Small intestine (tissue), 7 donors: Measurements from ENCODE around the gene CCSER1. TPM values are rescaled to one million over a fixed set of nuclear protein-coding genes. Genes with fewer than 3 reads are reported as not detected.
A peak's percentile ranks its signal among the peaks of the same experiment; 100 is the strongest.

Experiments used
- DNase-seq, 2 donors: peaks; one replicate each; pipeline versions ENCODE4 v3.0.0 to v3.0.0-alpha.2; 2013
- FAIRE-seq: peaks from 2 replicates; lab custom pipeline; 2012; peaks lifted over from hg19 to GRCh38; lab: Jason Lieb, UNC
- H3K27ac ChIP-seq, 3 donors: one replicate each; pipeline ENCODE4 v1.5.1; 2013; ENCODE audit warnings: low read length in 2 of 3, mild to moderate bottlenecking in 2 of 3, control low read depth in 1 of 3, inconsistent platforms in 1 of 3, low read depth in 1 of 3, moderate library complexity in 1 of 3
- H3K27me3 ChIP-seq, 3 donors: one replicate each; pipeline ENCODE4 v1.6.1; 2013; ENCODE audit warnings: low read length in 3 of 3, inconsistent platforms in 1 of 3; ENCODE audit not compliant: control insufficient read depth in 3 of 3, insufficient read depth in 3 of 3
- H3K36me3 ChIP-seq, 3 donors: one replicate each; pipeline ENCODE4 v1.6.1; 2013; ENCODE audit warnings: low read length in 3 of 3, inconsistent platforms in 1 of 3, low read depth in 1 of 3, mild to moderate bottlenecking in 1 of 3, moderate library complexity in 1 of 3; ENCODE audit not compliant: control insufficient read depth in 3 of 3, insufficient read depth in 2 of 3
- H3K4me1 ChIP-seq, 3 donors: one replicate each; pipeline ENCODE4 v1.6.1; 2013; ENCODE audit warnings: low read length in 2 of 3, inconsistent platforms in 1 of 3, low read depth in 1 of 3, mild to moderate bottlenecking in 1 of 3, moderate library complexity in 1 of 3; ENCODE audit not compliant: control insufficient read depth in 3 of 3, insufficient read depth in 2 of 3
- H3K4me3 ChIP-seq, 3 donors: one replicate each; pipeline ENCODE4 v1.5.1; 2013; ENCODE audit warnings: low read length in 3 of 3, control low read depth in 1 of 3, inconsistent platforms in 1 of 3, low read depth in 1 of 3, mild to moderate bottlenecking in 1 of 3, moderate library complexity in 1 of 3
- H3K9me3 ChIP-seq, 2 donors: one replicate each; pipeline ENCODE4 v1.6.1; 2013; ENCODE audit warnings: low read depth in 1 of 2, low read length in 1 of 2; ENCODE audit not compliant: control insufficient read depth in 2 of 2, insufficient read depth in 1 of 2
- WGBS, 3 donors: extraction: QIAGEN DNeasy Blood & Tissue Kit; methylation state at CpG; one replicate each; pipeline ENCODE4 v1.1.7; 2013; 5-methylcytosine and 5-hydroxymethylcytosine counted together
- polyA plus RNA-seq, 4 donors: library from polyadenylated mRNA; stranded (reverse) in 3 of 4; unstranded in 1 of 4; fragments of 200-250 nt in 3 of 4; fragments of 120-200 nt in 1 of 4; gene quantifications; one replicate each; pipeline versions ENCODE4 v1.2.1 to v1.2.3, GENCODE V29; 2013
- donor health status: healthy with polysubstance abuse.
- donor health status: control.
- donor health status: control.
- donor health status: Bipolar disorder and iron deficiency.
- donor health status: healthy.

Gene CCSER1
- polyA plus RNA-seq, 4 donors = 3.5 to 8.7 (median 5.7) TPM

GRCh38 chr4:90095000-90095399 lies 32.2 kb upstream of the CCSER1 start:
- Histone ChIP-seq H3K4me1 (no peaks in the 10 kb centered on the region), H3K36me3 (no peaks in the 10 kb centered on the region), H3K27ac (no peak overlapping the region), H3K9me3 (peaks cover 0 to 4% of the 10 kb centered on the region in 2 donors), H3K4me3 (no peak overlapping the region), H3K27me3 (no peaks in the 10 kb centered on the region)
- WGBS, 3 donors = 30 to 44% (median 35%) methylated on average over 1 of the region's 1 CpG
- DNase-seq (no peak), FAIRE-seq (no peak)

GRCh38 chr4:90099812-90100211 lies 27.4 kb upstream of the CCSER1 start:
- H3K9me3 ChIP-seq = peaks cover 0 to 4% of the 10 kb centered on the region in 2 donors
- no peak for FAIRE-seq
- H3K4me3 ChIP-seq = no peak overlapping the region
- no peaks in the 10 kb centered on the region for H3K36me3 ChIP-seq
- H3K27ac ChIP-seq = no peak overlapping the region
- WGBS, 3 donors = 81 to 93% (median 81%) methylated on average over 3 of the region's 3 CpGs
- DNase-seq = no peak
- no peaks in the 10 kb centered on the region for H3K4me1 ChIP-seq
- no peaks in the 10 kb centered on the region for H3K27me3 ChIP-seq

GRCh38 chr4:90103991-90104390 lies 23.2 kb upstream of the CCSER1 start:
- Histone ChIP-seq H3K4me1 (no peaks in the 10 kb centered on the region), H3K27me3 (no peaks in the 10 kb centered on the region), H3K9me3 (no peaks in the 10 kb centered on the region), H3K36me3 (no peaks in the 10 kb centered on the region), H3K27ac (no peak overlapping the region), H3K4me3 (no peak overlapping the region)
- 84 to 93% (median 85%) methylated on average over 3 of the region's 3 CpGs for WGBS, 3 donors
- FAIRE-seq (no peak), DNase-seq (no peak)

- Histone ChIP-seq H3K4me1 (no peaks in the 10 kb centered on the region), H3K27me3 (no peaks in the 10 kb centered on the region), H3K36me3 (no peaks in the 10 kb centered on the region), H3K27ac (no peak overlapping the region), H3K9me3 (no peaks in the 10 kb centered on the region), H3K4me3 (no peak overlapping the region)
- no peak for FAIRE-seq
- 33 to 49% (median 44%) methylated on average over 2 of the region's 2 CpGs for WGBS, 3 donors
- no peak for DNase-seq
Observed at GRCh38 chr4:90105274-90105673, 21.9 kb upstream of the CCSER1 start.

GRCh38 chr4:90112715-90113114 lies 14.5 kb upstream of the CCSER1 start:
- 92 to 94% (median 93%) methylated on average over 2 of the region's 2 CpGs for WGBS, 3 donors
- FAIRE-seq (no peak), DNase-seq (no peak)
- H3K4me1 ChIP-seq = no peaks in the 10 kb centered on the region
- H3K9me3 ChIP-seq = no peaks in the 10 kb centered on the region
- no peaks in the 10 kb centered on the region for H3K27me3 ChIP-seq
- H3K4me3 ChIP-seq = no peak overlapping the region
- H3K27ac ChIP-seq = no peak overlapping the region
- no peaks in the 10 kb centered on the region for H3K36me3 ChIP-seq

GRCh38 chr4:90113881-90114457 lies 13.2 kb upstream of the CCSER1 start:
- DNase-seq = no peak
- no peak for FAIRE-seq
- H3K4me3 ChIP-seq = no peak overlapping the region
- no peaks in the 10 kb centered on the region for H3K4me1 ChIP-seq
- H3K9me3 ChIP-seq = no peaks in the 10 kb centered on the region
- no peak overlapping the region for H3K27ac ChIP-seq
- no peaks in the 10 kb centered on the region for H3K27me3 ChIP-seq
- H3K36me3 ChIP-seq = no peaks in the 10 kb centered on the region
- 78 to 100% (median 94%) methylated on average over 1 to 2 of the region's 2 CpGs for WGBS, 3 donors

GRCh38 chr4:90118527-90119195 lies 8.5 kb upstream of the CCSER1 start:
- no peak for FAIRE-seq
- peak overlapping the region in 1 of 3 donors; percentile 36 for H3K27ac ChIP-seq

GRCh38 chr4:90120037-90120436 lies 7.2 kb upstream of the CCSER1 start:
- Histone ChIP-seq H3K27ac (no peak overlapping the region), H3K4me3 (no peak overlapping the region), H3K9me3 (no peaks in the 10 kb centered on the region), H3K36me3 (no peaks in the 10 kb centered on the region), H3K27me3 (no peaks in the 10 kb centered on the region), H3K4me1 (no peaks in the 10 kb centered on the region)
- DNase-seq (peak; percentile 14 to 20), FAIRE-seq (no peak)

More at GRCh38 chr4:90118527-90119195, 8.5 kb upstream of the CCSER1 start:
- Histone ChIP-seq H3K27me3 (no peaks in the 10 kb centered on the region), H3K9me3 (no peaks in the 10 kb centered on the region), H3K36me3 (no peaks in the 10 kb centered on the region), H3K4me1 (no peaks in the 10 kb centered on the region), H3K4me3 (no peak overlapping the region)
- WGBS, 3 donors = 19 to 40% (median 25%) methylated on average over 4 of the region's 4 CpGs
- DNase-seq = peak; percentile 66 to 74
